ENCODE results near the gene ZNF804B.

DNA sequence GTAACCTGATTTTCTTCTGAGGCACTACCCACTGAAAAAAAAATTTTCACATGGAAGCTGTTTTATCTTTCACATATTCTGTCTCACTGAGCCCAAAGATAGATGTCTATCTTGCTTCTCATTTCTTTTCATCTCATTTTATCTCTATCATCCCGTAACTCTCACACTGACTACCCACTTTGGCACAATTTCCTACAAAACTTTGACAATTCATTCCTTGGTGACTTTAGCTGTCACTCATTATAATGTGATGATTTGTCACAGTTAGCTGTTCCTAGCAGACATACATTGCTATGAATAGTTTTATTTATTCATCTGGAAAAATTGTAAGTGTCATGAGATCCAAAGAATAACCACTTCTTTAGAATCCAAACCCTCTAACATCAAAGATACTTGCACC, 625.9 kb downstream of the ZNF804B start:
- TF ChIP-seq, protein P1, sequence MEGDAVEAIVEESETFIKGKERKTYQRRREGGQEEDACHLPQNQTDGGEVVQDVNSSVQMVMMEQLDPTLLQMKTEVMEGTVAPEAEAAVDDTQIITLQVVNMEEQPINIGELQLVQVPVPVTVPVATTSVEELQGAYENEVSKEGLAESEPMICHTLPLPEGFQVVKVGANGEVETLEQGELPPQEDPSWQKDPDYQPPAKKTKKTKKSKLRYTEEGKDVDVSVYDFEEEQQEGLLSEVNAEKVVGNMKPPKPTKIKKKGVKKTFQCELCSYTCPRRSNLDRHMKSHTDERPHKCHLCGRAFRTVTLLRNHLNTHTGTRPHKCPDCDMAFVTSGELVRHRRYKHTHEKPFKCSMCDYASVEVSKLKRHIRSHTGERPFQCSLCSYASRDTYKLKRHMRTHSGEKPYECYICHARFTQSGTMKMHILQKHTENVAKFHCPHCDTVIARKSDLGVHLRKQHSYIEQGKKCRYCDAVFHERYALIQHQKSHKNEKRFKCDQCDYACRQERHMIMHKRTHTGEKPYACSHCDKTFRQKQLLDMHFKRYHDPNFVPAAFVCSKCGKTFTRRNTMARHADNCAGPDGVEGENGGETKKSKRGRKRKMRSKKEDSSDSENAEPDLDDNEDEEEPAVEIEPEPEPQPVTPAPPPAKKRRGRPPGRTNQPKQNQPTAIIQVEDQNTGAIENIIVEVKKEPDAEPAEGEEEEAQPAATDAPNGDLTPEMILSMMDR (IDR thresholded peaks at IDR 0.05), result no peak
- TF ChIP-seq POLR2A (IDR thresholded peaks at IDR 0.05) (no peak), POLR2AphosphoS5 (IDR thresholded peaks at IDR 0.05) (no peak)

Measured in breast epithelium (tissue), 3 donors.